Hair follicular keratinocyte (primary cell): ENCODE measurements around the gene VARS1. TPM values are rescaled to one million over a fixed set of nuclear protein-coding genes. Genes with fewer than 3 reads are reported as not detected.

Experiments
- total RNA-seq: library from RNA; depleted of rRNA; stranded (reverse); fragments of >200 nt; gene quantifications from 2 replicates; pipeline ENCODE4 v1.2.3, GENCODE V29; 2015

The VARS1 gene
- total RNA-seq: 84.7 and 118 TPM in 2 replicates

DNA sequence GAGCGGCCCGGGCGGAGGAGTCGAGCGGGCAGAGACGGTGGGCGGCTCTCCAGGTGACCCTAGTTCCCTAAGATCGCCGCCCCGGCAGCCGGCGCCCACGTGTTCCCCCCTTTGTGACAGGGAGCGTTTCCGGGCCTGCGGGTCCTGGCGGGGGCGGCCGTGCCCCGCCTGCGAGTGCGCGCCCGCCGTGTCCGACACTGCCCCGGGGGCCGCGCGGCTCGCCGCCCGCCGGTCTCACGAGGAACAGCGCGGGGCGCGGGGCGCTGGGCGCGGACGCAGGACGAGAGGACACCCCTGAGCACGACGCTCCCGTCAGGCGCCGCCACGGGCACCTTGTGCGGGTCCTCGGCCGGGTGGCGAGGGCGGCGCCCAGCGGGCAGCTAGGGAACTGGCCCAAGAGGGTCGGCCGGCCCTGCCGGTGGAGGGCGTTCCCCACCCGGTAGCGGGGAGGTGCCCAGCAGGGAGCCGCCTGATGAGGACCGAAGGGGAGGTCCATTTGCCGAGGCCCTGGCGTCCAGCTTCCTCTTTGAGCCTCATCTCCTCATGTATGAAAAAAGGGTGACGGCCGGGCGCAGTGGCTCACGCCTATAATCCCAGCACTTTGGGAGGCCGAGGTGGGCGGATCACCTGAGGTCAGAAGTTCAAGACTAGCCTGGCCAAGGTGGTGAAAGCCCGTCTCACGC lies at the start of gene VARS1:
TSS of gene VARS1 (minus strand) at position 137 of the 683 bp plus-strand sequence. CDS start 535 bp downstream, outside the sequence.

DNA sequence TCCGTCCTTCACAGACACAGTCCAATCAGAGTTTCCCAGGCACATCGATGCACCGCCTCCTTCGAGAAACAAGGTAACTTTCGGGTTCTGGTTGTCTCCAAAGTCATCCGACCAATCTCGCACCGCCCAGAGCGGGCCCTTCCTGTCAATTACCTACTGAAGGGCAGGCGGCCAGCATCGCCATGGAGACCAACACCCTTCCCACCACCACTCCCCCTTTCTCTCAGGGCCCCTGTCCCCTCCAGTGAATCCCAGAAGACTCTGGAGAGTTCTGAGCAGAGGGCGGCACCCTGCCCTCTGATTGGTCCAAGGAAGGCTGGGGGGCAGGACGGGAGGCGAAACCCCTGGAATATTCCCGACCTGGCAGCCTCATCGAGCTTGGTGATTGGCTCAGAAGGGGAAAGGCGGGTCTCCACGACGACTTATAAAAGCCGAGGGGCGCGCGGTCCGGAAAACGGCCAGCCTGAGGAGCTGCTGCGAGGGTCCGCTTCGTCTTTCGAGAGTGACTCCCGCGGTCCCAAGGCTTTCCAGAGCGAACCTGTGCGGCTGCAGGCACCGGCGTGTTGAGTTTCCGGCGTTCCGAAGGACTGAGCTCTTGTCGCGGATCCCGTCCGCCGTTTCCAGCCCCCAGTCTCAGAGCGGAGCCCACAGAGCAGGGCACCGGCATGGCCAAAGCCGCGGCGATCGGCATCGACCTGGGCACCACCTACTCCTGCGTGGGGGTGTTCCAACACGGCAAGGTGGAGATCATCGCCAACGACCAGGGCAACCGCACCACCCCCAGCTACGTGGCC lies 31.9 kb upstream of the VARS1 start, which contains the start of gene HSPA1B:
TSS of gene HSPA1B (plus strand) at position 453 of the 794 bp plus-strand sequence. CDS start at position 666, 213 bp downstream.

GRCh38 chr6:31815025-31815838 lies 19.7 kb upstream of the VARS1 start, which contains the start of the genes HSPA1A and HSPA1L:
Gene HSPA1A, plus strand, starts transcription at chr6:31815543. Its CDS starts 214 bp downstream, at chr6:31815757.
Gene HSPA1L, minus strand, starts transcription at chr6:31815283. Its CDS starts 3,311 bp downstream, at chr6:31811972.

GRCh38 chr6:31806470-31807272 lies 11.1 kb upstream of the VARS1 start, which contains the start of gene LSM2:
Gene LSM2, minus strand, starts transcription at chr6:31806966. Its CDS starts 209 bp downstream, at chr6:31806757.

GRCh38 chr6:31776989-31777666 lies 18.4 kb downstream of the VARS1 start, which contains the start of gene VWA7:
Gene VWA7, minus strand, starts transcription at chr6:31777328. Its CDS starts 549 bp downstream, at chr6:31776779.

DNA sequence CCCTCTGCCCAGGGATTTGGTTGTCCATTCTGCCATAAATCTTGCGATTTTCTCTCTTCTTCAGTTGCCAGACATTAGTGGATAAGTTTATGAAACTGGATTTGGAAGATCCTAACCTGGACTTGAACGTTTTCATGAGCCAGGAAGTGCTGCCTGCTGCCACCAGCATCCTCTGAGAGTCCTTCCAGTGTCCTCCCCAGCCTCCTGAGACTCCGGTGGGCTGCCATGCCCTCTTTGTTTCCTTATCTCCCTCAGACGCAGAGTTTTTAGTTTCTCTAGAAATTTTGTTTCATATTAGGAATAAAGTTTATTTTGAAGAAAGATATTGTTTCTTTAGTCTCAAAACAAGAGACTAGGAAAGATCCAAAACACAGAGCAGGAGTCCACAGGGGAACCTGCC lies 33.2 kb downstream of the VARS1 start, which contains the start of gene SAPCD1:
TSS of gene SAPCD1 (plus strand) at position 301 of the 400 bp plus-strand sequence. CDS start 399 bp downstream, outside the sequence.

Other genes with a start within 250 kb of the VARS1 start
- 0.11 and 0.16 TPM in 2 replicates for gene ATP6V1G2, start 249.1 kb downstream of the VARS1 start, total RNA-seq
- 12.2 and 29.0 TPM in 2 replicates for gene NFKBIL1, start 248.1 kb downstream of the VARS1 start, total RNA-seq
- gene LTA, start 223.5 kb downstream of the VARS1 start, total RNA-seq: not detected in 2 replicates
- gene TNF, start 220.2 kb downstream of the VARS1 start, total RNA-seq: 3.3 and 4.5 TPM in 2 replicates
- gene LTB, start 213.3 kb downstream of the VARS1 start, total RNA-seq: 0.49 and 1.5 TPM in 2 replicates
- gene LST1, start 209.5 kb downstream of the VARS1 start, total RNA-seq: not detected in 2 replicates
- gene NCR3, start 202.7 kb downstream of the VARS1 start, total RNA-seq: not detected in 2 replicates
- gene AIF1, start 180.5 kb downstream of the VARS1 start, total RNA-seq: not detected in 2 replicates
- gene PRRC2A, start 175.0 kb downstream of the VARS1 start, total RNA-seq: 88.0 and 92.7 TPM in 2 replicates
- 195 and 196 TPM in 2 replicates for gene BAG6, start 143.1 kb downstream of the VARS1 start, total RNA-seq
- gene APOM, start 139.9 kb downstream of the VARS1 start, total RNA-seq: 1.2 and 2.3 TPM in 2 replicates
- 16.0 and 20.2 TPM in 2 replicates for gene C6orf47, start 135.0 kb downstream of the VARS1 start, total RNA-seq
- 13.1 and 16.0 TPM in 2 replicates for gene GPANK1, start 130.8 kb downstream of the VARS1 start, total RNA-seq
- gene CSNK2B, start 129.7 kb downstream of the VARS1 start, total RNA-seq: 251 and 316 TPM in 2 replicates
- 1.9 and 2.3 TPM in 2 replicates for gene LY6G5B, start 125.8 kb downstream of the VARS1 start, total RNA-seq
- gene LY6G5C, start 114.7 kb downstream of the VARS1 start, total RNA-seq: 0.70 and 0.76 TPM in 2 replicates
- 24.0 and 27.8 TPM in 2 replicates for gene ABHD16A, start 92.4 kb downstream of the VARS1 start, total RNA-seq
- gene LY6G6F, start 88.9 kb downstream of the VARS1 start, total RNA-seq: not detected in 2 replicates
- not detected in 2 replicates for gene LY6G6D, start 80.4 kb downstream of the VARS1 start, total RNA-seq
- 0.15 TPM in 1 of 2 replicates, not detected in the other for gene LY6G6C, start 74.0 kb downstream of the VARS1 start, total RNA-seq
- not detected in 2 replicates for gene MPIG6B, start 72.4 kb downstream of the VARS1 start, total RNA-seq
- gene DDAH2, start 66.5 kb downstream of the VARS1 start, total RNA-seq: 9.5 and 16.1 TPM in 2 replicates
- 805 and 887 TPM in 2 replicates for gene CLIC1, start 59.2 kb downstream of the VARS1 start, total RNA-seq
- gene MSH5, start 55.7 kb downstream of the VARS1 start, total RNA-seq: 6.2 and 7.4 TPM in 2 replicates
- 0.70 and 1.5 TPM in 2 replicates for gene SAPCD1, start 33.1 kb downstream of the VARS1 start, total RNA-seq
- 0.19 and 0.86 TPM in 2 replicates for gene VWA7, start 18.4 kb downstream of the VARS1 start, total RNA-seq
- 95.7 and 134 TPM in 2 replicates for gene LSM2, start 11.2 kb upstream of the VARS1 start, total RNA-seq
- 0.53 and 0.62 TPM in 2 replicates for gene HSPA1L, start 19.5 kb upstream of the VARS1 start, total RNA-seq
- gene HSPA1A, start 19.8 kb upstream of the VARS1 start, total RNA-seq: 37.6 and 59.1 TPM in 2 replicates
- 76.1 and 133 TPM in 2 replicates for gene HSPA1B, start 32.0 kb upstream of the VARS1 start, total RNA-seq
- 33.3 and 33.7 TPM in 2 replicates for gene NEU1, start 67.1 kb upstream of the VARS1 start, total RNA-seq
- gene SLC44A4, start 83.2 kb upstream of the VARS1 start, total RNA-seq: 0.04 TPM in 1 of 2 replicates, not detected in the other
- 22.2 and 24.5 TPM in 2 replicates for gene EHMT2, start 101.9 kb upstream of the VARS1 start, total RNA-seq
- gene ZBTB12, start 106.3 kb upstream of the VARS1 start, total RNA-seq: 0.30 and 0.39 TPM in 2 replicates
- not detected in 2 replicates for gene C2, start 132.0 kb upstream of the VARS1 start, total RNA-seq
- 1.2 and 3.4 TPM in 2 replicates for gene CFB, start 150.3 kb upstream of the VARS1 start, total RNA-seq
- gene NELFE, start 163.2 kb upstream of the VARS1 start, total RNA-seq: 129 and 171 TPM in 2 replicates
- gene SKIC2, start 163.4 kb upstream of the VARS1 start, total RNA-seq: 34.5 and 47.2 TPM in 2 replicates
- 17.2 and 20.9 TPM in 2 replicates for gene DXO, start 176.4 kb upstream of the VARS1 start, total RNA-seq
- 1.7 and 3.4 TPM in 2 replicates for gene C4A, start 186.3 kb upstream of the VARS1 start, total RNA-seq
- 1.2 and 2.4 TPM in 2 replicates for gene C4B, start 219.0 kb upstream of the VARS1 start, total RNA-seq
- gene CYP21A2, start 242.7 kb upstream of the VARS1 start, total RNA-seq: not detected in 2 replicates